ENCODE measurements around the gene ZNF718.

DNA sequence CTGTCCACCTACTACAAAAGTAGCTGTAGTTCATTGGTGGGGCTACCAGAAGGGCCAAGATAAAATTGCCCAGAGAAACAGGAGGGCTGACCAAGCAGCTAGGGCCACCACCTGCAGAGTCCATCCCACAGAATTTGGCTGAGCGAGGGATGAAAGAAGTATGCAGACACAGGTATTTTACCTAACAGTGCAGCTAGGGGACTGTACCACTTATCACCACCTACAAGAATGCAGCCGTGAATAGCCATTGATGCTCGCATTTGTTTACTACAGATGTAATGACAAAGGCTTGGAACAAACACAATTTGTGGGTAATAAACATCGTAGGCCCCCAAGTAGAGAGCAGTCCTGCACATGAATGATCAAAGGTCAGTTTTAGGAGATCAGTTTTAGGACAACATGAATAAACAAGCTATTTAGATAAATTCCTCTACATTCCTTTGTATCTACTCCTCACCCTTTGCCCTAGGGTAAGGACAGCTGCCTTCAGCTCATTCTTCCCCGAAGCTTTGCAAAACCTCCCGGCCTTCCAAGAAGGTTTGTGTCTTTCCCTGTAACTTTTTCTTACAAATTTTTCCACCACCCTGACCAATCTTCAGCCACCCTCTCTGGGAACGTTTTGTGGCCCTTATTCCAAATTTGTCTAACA, 49.5 kb downstream of the ZNF718 start:
- TF ChIP-seq CTCF (IDR thresholded peaks at IDR 0.05; ENCODE audit: low read depth, low read length, poor library complexity, severe bottlenecking) (no peak), EZH2phosphoT487 (IDR thresholded peaks at IDR 0.05; ENCODE audit: borderline replicate concordance, low read length) (no peak)

Data from DOHH2 (cell line).